ENCODE results near the gene CENPS. TPM values are rescaled to one million over a fixed set of nuclear protein-coding genes. Genes with fewer than 3 reads are reported as not detected.

The CENPS gene
- total RNA-seq, 1 donor from 2014 or later: 15.2 TPM

GRCh38 chr1:10396870-10397269 lies 33.4 kb upstream of the CENPS start:
- POLR2A ChIA-PET: no interaction called here

GRCh38 chr1:10398278-10398733 lies 31.9 kb upstream of the CENPS start:
- intact Hi-C loops (cut with micrococcal nuclease): loop anchor here (1.0 to 5.0 kb wide), 7 partner anchors 10 to 1409 kb away; partner anchors contain the start of genes CENPS, CLCN6, DFFA and KIF1B
- no peak for ATAC-seq (ENCODE audit: low read depth)
- H3K9me3 Mint-ChIP-seq: no peaks in the 10 kb centered on the region

More at GRCh38 chr1:10396870-10397269, 33.4 kb upstream of the CENPS start:
- no peak for TF ChIP-seq CTCF (IDR thresholded peaks at IDR 0.05)
- intact Hi-C loops (cut with micrococcal nuclease): loop anchor here (5.0 kb wide), 1 partner anchor 1410 kb away; the partner anchor contains the start of genes CLCN6 and MTHFR
- H3K4me3 Mint-ChIP-seq: peak overlapping the region; percentile 35
- DNase-seq (no peak), ATAC-seq (ENCODE audit: low read depth) (no peak)
- peaks cover 22% of the 10 kb centered on the region for H3K4me1 Mint-ChIP-seq
- peaks cover 14% of the 10 kb centered on the region for H3K36me3 Mint-ChIP-seq (ENCODE audit: low read depth)
- H3K9me3 Mint-ChIP-seq: no peaks in the 10 kb centered on the region
- H3K27me3 Mint-ChIP-seq: no peaks in the 10 kb centered on the region
- H3K27ac Mint-ChIP-seq: no peak overlapping the region
- CTCF ChIA-PET: no interaction called here

DNA sequence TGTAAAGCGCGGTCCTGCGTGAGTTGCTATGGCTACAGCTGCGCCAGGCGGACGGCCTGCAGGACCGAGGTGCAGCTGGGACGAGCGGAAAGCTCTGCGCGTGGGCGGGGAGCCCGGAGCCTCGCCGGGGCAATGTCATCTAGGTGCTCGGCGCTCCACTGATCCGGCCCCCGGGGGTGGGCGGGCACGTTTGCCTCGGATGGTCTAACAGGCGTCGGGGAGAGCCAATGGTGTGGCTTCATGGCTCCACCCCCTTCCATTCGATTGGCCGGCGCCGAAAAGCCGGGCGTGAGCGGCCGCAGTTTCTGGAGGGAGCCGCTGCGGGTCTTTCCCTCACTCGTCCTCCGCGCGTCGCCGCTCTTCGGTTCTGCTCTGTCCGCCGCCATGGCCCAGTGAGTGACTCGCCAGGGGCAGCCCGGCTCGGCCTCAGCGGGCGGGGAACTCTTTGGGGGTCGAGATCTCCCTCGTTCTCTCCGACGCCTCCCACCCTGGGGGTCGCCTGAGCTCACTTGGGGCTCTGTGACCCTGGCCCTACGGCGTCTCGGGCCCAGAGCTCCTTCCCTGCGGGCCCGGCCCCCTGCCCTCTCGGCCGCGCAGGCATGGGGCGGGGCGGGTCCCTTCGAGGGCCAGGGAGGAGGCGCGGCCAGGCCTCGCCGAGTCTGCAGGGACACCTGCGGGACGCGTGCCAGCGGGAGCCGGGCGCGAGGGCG lies 31.3 kb upstream of the CENPS start, which contains the start of gene PGD:
Gene PGD (plus strand): TSS at position 331 of the 710 bp plus-strand sequence. CDS start 54 bp downstream, at position 385.
- H3K4me3 Mint-ChIP-seq: peak within 1 kb of the TSS; percentile 92

More at GRCh38 chr1:10398278-10398733, 31.9 kb upstream of the CENPS start:
- POLR2A ChIA-PET: interaction anchor here (0.6 to 2.2 kb wide), 8 partner anchors 10 to 1510 kb away, joined by 3 to 41 read pairs (median 5); partner anchors contain the start of gene CENPS
- Mint-ChIP-seq H3K4me1 (peaks cover 22% of the 10 kb centered on the region), H3K27me3 (no peaks in the 10 kb centered on the region), H3K27ac (peak overlapping the region; percentile 87), H3K4me3 (peak overlapping the region; percentile 92), H3K36me3 (ENCODE audit: low read depth) (peaks cover 24% of the 10 kb centered on the region)
- TF ChIP-seq CTCF (IDR thresholded peaks at IDR 0.05): no peak
- CTCF ChIA-PET: interaction anchor here (0.9 to 2.5 kb wide), 3 partner anchors 11 to 188 kb away, joined by 3 to 9 read pairs (median 4); partner anchors contain the start of genes CENPS and KIF1B
- no peak for DNase-seq

GRCh38 chr1:10399444-10399941 lies 30.7 kb upstream of the CENPS start:
- no peaks in the 10 kb centered on the region for H3K9me3 Mint-ChIP-seq
- H3K36me3 Mint-ChIP-seq (ENCODE audit: low read depth): peaks cover 36% of the 10 kb centered on the region
- ChIA-PET CTCF (interaction anchor here (1.1 to 2.5 kb wide), 2 partner anchors 12 to 31 kb away, joined by 4 to 9 read pairs; partner anchors contain the start of gene CENPS), POLR2A (interaction anchor here (0.7 to 2.2 kb wide), 6 partner anchors 11 to 1510 kb away, joined by 3 to 41 read pairs (median 6); partner anchors contain the start of gene CENPS)
- peak overlapping the region; percentile 92 for H3K4me3 Mint-ChIP-seq
- H3K27ac Mint-ChIP-seq: peak overlapping the region; percentile 66
- DNase-seq (peak; percentile 22), ATAC-seq (ENCODE audit: low read depth) (no peak)
- intact Hi-C loops (cut with micrococcal nuclease): loop anchor here (5.0 kb wide), 1 partner anchor 1408 kb away; the partner anchor contains the start of genes CLCN6 and MTHFR
- no peak for TF ChIP-seq CTCF (IDR thresholded peaks at IDR 0.05)
- H3K27me3 Mint-ChIP-seq: no peaks in the 10 kb centered on the region
- peaks cover 22% of the 10 kb centered on the region for H3K4me1 Mint-ChIP-seq

More for the DNA sequence above, 31.3 kb upstream of the CENPS start, which contains the start of gene PGD:
- ChIA-PET POLR2A (interaction anchor here (0.6 to 2.2 kb wide), 10 partner anchors 11 to 1511 kb away, joined by 3 to 41 read pairs (median 5); partner anchors contain the start of gene CENPS), CTCF (interaction anchor here (0.9 to 2.5 kb wide), 3 partner anchors 11 to 188 kb away, joined by 3 to 9 read pairs (median 4); partner anchors contain the start of genes CENPS and KIF1B)
- no peaks in the 10 kb centered on the region for H3K27me3 Mint-ChIP-seq
- TF ChIP-seq CTCF (IDR thresholded peaks at IDR 0.05): no peak
- intact Hi-C loops (cut with micrococcal nuclease): loop anchor here (1.0 to 5.0 kb wide), 7 partner anchors 11 to 1408 kb away; partner anchors contain the start of genes CENPS, CLCN6, DFFA and KIF1B
- peak; percentile 94 for ATAC-seq (ENCODE audit: low read depth)
- peak; percentile 95 for DNase-seq
- H3K27ac Mint-ChIP-seq: peak within 1 kb of the TSS; percentile 87
- no peaks in the 10 kb centered on the region for H3K9me3 Mint-ChIP-seq
- H3K4me1 Mint-ChIP-seq: peaks cover 22% of the 10 kb centered on the region
- H3K36me3 Mint-ChIP-seq (ENCODE audit: low read depth): peaks cover 30% of the 10 kb centered on the region
